DND-41 (cell line): ENCODE data around the gene CARD19.

Experiments used
- ATAC-seq: fragments of 200-7000 bp; cut with Tn5 transposase; 3 replicates; pipeline ENCODE4 v1.9.1; 2021; ENCODE audit warnings: low read depth; ENCODE audit not compliant: insufficient read depth
- DNase-seq: peaks from one replicate; pipeline ENCODE4 v3.0.0-alpha.2; 2020
- H2AFZ ChIP-seq: 2 replicates; pipeline ENCODE4 v1.6.0; 2012; ENCODE audit warnings: low read depth, low read length
- H3K27ac ChIP-seq: 2 replicates; pipeline ENCODE4 v1.5.1; 2012; ENCODE audit warnings: low read length, inconsistent platforms
- H3K27me3 ChIP-seq: fragments of 200-600 bp; sonication (generic); 2 replicates; pipeline ENCODE4 v1.6.0; 2012; ENCODE audit warnings: low read length, mild to moderate bottlenecking, inconsistent platforms; ENCODE audit not compliant: insufficient read depth, poor library complexity
- H3K36me3 ChIP-seq: 2 replicates; pipeline ENCODE4 v1.5.1; 2012; ENCODE audit warnings: low read length, inconsistent platforms; ENCODE audit not compliant: insufficient read depth
- H3K4me1 ChIP-seq: 2 replicates; pipeline ENCODE4 v1.5.1; 2012; ENCODE audit warnings: mild to moderate bottlenecking, low read length; ENCODE audit not compliant: insufficient read depth
- H3K4me2 ChIP-seq: 2 replicates; pipeline ENCODE4 v1.6.0; 2012; ENCODE audit warnings: mild to moderate bottlenecking, moderate library complexity, low read length, inconsistent platforms; ENCODE audit not compliant: insufficient read depth
- H3K4me3 ChIP-seq, 2 experiments: fragments of 200-600 bp in 1 of 2; shearing (Covaris generic) in 1 of 2; 2 replicates each; pipeline ENCODE4 v1.5.1; 2012 to 2016; ENCODE audit warnings: inconsistent platforms in 2 of 2, low read length in 2 of 2, mild to moderate bottlenecking in 2 of 2, low read depth in 1 of 2, moderate library complexity in 1 of 2
- H3K79me2 ChIP-seq: 2 replicates; pipeline ENCODE4 v1.6.0; 2012; ENCODE audit warnings: low read length, inconsistent platforms; ENCODE audit not compliant: insufficient read depth
- H3K9ac ChIP-seq: 2 replicates; pipeline ENCODE4 v1.6.0; 2012; ENCODE audit warnings: low read depth, mild to moderate bottlenecking, inconsistent platforms, low read length, moderate library complexity
- H3K9me3 ChIP-seq: 2 replicates; pipeline ENCODE4 v1.5.1; 2012; ENCODE audit warnings: low read length, moderate library complexity, mild to moderate bottlenecking, inconsistent platforms; ENCODE audit not compliant: insufficient read depth, severe bottlenecking
- H4K20me1 ChIP-seq: 2 replicates; pipeline ENCODE4 v1.6.0; 2012; ENCODE audit warnings: low read length; ENCODE audit not compliant: insufficient read depth
- CTCF ChIP-seq: IDR thresholded peaks from 2 replicates; pipeline ENCODE4 v1.5.1; 2012; ENCODE audit warnings: borderline replicate concordance, low read length, moderate library complexity, mild to moderate bottlenecking; ENCODE audit not compliant: poor library complexity, severe bottlenecking; ENCODE audit errors: extremely low read depth
- EZH2 ChIP-seq: IDR thresholded peaks from 3 replicates; pipeline ENCODE4 v1.6.1; 2012; ENCODE audit warnings: borderline replicate concordance, low read depth, mild to moderate bottlenecking, moderate library complexity, low read length, inconsistent platforms; ENCODE audit not compliant: severe bottlenecking

Gene CARD19

DNA sequence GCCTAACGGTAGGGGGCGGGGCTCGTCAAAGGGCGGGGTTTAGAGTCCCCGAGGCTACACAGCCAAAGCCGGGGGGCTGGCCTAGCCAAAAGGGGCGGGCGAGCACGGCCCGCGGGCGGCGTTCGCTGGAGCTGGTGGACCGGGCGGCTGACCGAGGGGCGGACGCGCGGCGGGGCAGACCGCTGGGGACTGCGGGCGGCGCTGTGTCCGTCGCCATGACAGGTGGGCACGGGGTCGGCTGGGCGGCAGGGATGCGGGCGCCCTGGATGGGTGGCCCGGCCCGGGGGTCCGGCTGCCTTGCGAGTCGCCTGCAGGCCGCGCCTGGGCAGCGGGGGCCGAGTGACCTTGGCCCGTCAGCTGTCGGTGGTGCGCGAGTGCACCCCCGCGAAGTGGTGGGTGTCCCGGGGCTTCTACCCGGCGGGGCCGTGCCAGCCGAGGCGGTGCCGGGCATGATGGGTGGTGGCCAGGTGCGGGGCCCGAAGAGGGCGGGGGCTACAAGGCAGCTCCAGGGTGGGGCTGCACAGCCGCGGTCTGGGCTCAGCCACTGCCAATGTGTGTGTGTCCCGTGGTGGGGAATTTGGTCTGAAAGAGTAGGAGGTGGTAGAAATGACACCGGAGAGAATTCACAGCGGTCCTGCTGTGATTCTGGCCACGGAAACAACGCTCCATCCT, at the start of gene CARD19:
CARD19 (plus strand) TSS at position 87 of the 672 bp plus-strand sequence; CDS start at position 216, 129 bp downstream.
- ATAC-seq (peak; percentile 15; the same call in 2 of the 3 replicates), DNase-seq (peak; percentile 50)
- no peaks in the 10 kb centered on the region for H3K27me3 ChIP-seq
- no peaks in the 10 kb centered on the region for H3K9me3 ChIP-seq
- no peaks in the 10 kb centered on the region for H4K20me1 ChIP-seq
- peak within 1 kb of the TSS; percentile 72 for H2AFZ ChIP-seq
- H3K4me2 ChIP-seq = peak within 1 kb of the TSS; percentile 91
- peaks cover 33% of the 10 kb centered on the region for H3K4me1 ChIP-seq
- peak within 1 kb of the TSS; percentile 79 to 83; a peak in 3 of 4 replicates for H3K4me3 ChIP-seq
- H3K79me2 ChIP-seq = peaks cover 18% of the 10 kb centered on the region
- H3K27ac ChIP-seq = peak within 1 kb of the TSS; percentile 82
- H3K9ac ChIP-seq = peak within 1 kb of the TSS; percentile 78
- no peak for TF ChIP-seq EZH2
- TF ChIP-seq CTCF = no peak
- no peaks in the 10 kb centered on the region; the same call in 1 of the 2 replicates for H3K36me3 ChIP-seq

DNA sequence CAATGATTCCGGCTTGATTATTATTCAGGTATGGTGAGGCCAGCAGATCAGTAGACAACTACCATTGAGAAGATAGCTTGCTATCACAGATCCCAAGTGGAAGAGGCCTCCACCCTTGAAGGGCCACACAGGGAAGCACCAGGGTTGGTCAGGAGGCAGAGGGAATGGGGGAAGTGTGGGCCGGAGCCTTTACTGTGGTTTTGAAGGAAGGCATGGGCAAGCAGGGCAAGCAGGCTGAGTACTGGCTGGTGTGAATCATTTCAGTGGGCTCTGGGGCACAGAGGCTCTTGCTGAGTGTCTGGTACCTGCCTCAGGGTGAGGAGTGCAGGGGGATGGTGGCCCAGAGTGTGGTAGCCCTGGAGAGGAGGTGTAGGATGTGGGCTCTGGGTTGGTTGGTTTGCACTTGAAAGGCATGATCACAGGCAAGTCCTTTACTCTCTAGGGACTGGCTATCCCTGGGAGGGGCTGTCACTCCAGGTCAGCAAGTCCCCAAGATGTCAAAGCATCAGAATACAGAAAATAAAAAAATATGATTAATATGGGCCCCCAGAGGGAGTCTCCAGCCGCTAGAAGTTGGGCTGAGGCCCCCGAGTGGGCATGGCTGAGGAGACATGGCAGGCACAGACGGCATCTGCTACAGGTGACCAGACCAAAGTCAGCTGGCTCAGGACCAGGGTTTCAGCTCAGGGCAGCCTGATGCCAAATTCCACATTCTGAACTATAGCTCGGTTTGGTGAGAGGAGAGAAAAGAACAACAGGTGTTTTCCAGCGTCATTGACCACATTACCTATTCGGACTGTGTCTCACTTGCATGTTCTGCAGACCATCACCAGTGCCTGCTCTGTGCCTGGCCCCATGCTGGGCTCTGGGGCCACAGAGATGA, 47.2 kb upstream of the CARD19 start:
- Histone ChIP-seq H3K79me2 (no peaks in the 10 kb centered on the region), H4K20me1 (no peaks in the 10 kb centered on the region), H3K4me1 (peaks cover 6% of the 10 kb centered on the region), H3K4me3 (no peak overlapping the region), H3K9ac (no peak overlapping the region), H3K9me3 (no peaks in the 10 kb centered on the region), H3K36me3 (no peaks in the 10 kb centered on the region), H2AFZ (no peak overlapping the region), H3K27me3 (no peaks in the 10 kb centered on the region), H3K27ac (no peak overlapping the region), H3K4me2 (no peak overlapping the region)
- TF ChIP-seq EZH2 (no peak), CTCF (no peak)
- DNase-seq (no peak), ATAC-seq (no peak)

GRCh38 chr9:93049491-93049890, 46.5 kb upstream of the CARD19 start:
- Histone ChIP-seq H3K4me1 (peaks cover 6% of the 10 kb centered on the region), H3K79me2 (no peaks in the 10 kb centered on the region), H3K36me3 (no peaks in the 10 kb centered on the region), H3K27me3 (no peaks in the 10 kb centered on the region), H3K9me3 (no peaks in the 10 kb centered on the region), H3K27ac (no peak overlapping the region), H3K4me3 (no peak overlapping the region), H2AFZ (no peak overlapping the region), H3K9ac (no peak overlapping the region), H4K20me1 (no peaks in the 10 kb centered on the region), H3K4me2 (no peak overlapping the region)
- no peak for ATAC-seq
- TF ChIP-seq EZH2 (no peak), CTCF (no peak)
- no peak for DNase-seq
